KMS-11 (cell line): ENCODE data around the gene EIF4B.

Source experiments
- H2AFZ ChIP-seq: fragments of 200-600 bp; sonication (generic); 2 replicates; pipeline ENCODE4 v1.6.1; 2016; ENCODE audit warnings: antibody characterized with exemption, mixed run types, low read depth
- H3K27ac ChIP-seq: fragments of 200-600 bp; sonication (generic); 2 replicates; pipeline ENCODE4 v1.6.1; 2016; ENCODE audit warnings: mild to moderate bottlenecking, mixed run types
- H3K27me3 ChIP-seq: fragments of 200-600 bp; sonication (generic); 2 replicates; pipeline ENCODE4 v1.6.1; 2017; ENCODE audit warnings: mild to moderate bottlenecking, low read depth, mixed run types, moderate library complexity; ENCODE audit not compliant: insufficient read depth
- H3K36me3 ChIP-seq: fragments of 200-600 bp; sonication (generic); 2 replicates; pipeline ENCODE4 v1.6.1; 2017; ENCODE audit warnings: mild to moderate bottlenecking, mixed run types; ENCODE audit not compliant: insufficient read depth
- H3K4me1 ChIP-seq: fragments of 200-600 bp; sonication (generic); 2 replicates; pipeline ENCODE4 v1.6.1; 2016; ENCODE audit warnings: mild to moderate bottlenecking, low read depth, mixed run types; ENCODE audit not compliant: poor library complexity, severe bottlenecking
- H3K4me2 ChIP-seq: fragments of 200-600 bp; sonication (generic); 2 replicates; pipeline ENCODE4 v1.7.0; 2016; ENCODE audit warnings: mild to moderate bottlenecking, mixed run types
- H3K4me3 ChIP-seq: fragments of 200-600 bp; sonication (generic); IDR thresholded peaks from 2 replicates; pipeline ENCODE4 v1.6.1; 2017; ENCODE audit warnings: low read depth, low read length, mixed read lengths; ENCODE audit not compliant: insufficient read depth
- H3K79me2 ChIP-seq: fragments of 200-600 bp; sonication (generic); 2 replicates; pipeline ENCODE4 v1.6.1; 2016; ENCODE audit warnings: low read depth, mixed run types; ENCODE audit not compliant: insufficient read depth
- H3K9ac ChIP-seq: fragments of 200-600 bp; sonication (generic); 2 replicates; pipeline ENCODE4 v1.6.1; 2016; ENCODE audit warnings: mild to moderate bottlenecking, mixed run types
- H4K20me1 ChIP-seq: fragments of 200-600 bp; sonication (generic); 2 replicates; pipeline ENCODE4 v1.6.1; 2016; ENCODE audit warnings: mild to moderate bottlenecking, mixed run types; ENCODE audit not compliant: insufficient read depth
- CTCF ChIP-seq: fragments of 200-600 bp; sonication (generic); conservative IDR thresholded peaks from 2 replicates; pipeline ENCODE4 v1.6.1; 2017; ENCODE audit warnings: low read depth, mild to moderate bottlenecking, antibody characterized with exemption, low read length, moderate library complexity, mixed read lengths

The EIF4B gene

GRCh38 chr12:53067074-53067992, 61.1 kb downstream of the EIF4B start:
- H3K9ac ChIP-seq: no peak overlapping the region
- H4K20me1 ChIP-seq: no peaks in the 10 kb centered on the region
- no peaks in the 10 kb centered on the region for H3K4me1 ChIP-seq
- H3K79me2 ChIP-seq: no peaks in the 10 kb centered on the region
- H3K4me3 ChIP-seq: no peak overlapping the region
- no peak overlapping the region for H2AFZ ChIP-seq
- TF ChIP-seq CTCF: no peak
- no peak overlapping the region for H3K4me2 ChIP-seq
- H3K27me3 ChIP-seq: no peaks in the 10 kb centered on the region
- H3K36me3 ChIP-seq: no peaks in the 10 kb centered on the region
- no peak overlapping the region for H3K27ac ChIP-seq

- Histone ChIP-seq H3K4me2 (no peak overlapping the region), H3K9ac (no peak overlapping the region), H3K4me3 (no peak overlapping the region), H4K20me1 (no peaks in the 10 kb centered on the region), H2AFZ (no peak overlapping the region), H3K27ac (no peak overlapping the region), H3K27me3 (no peaks in the 10 kb centered on the region), H3K36me3 (no peaks in the 10 kb centered on the region), H3K79me2 (no peaks in the 10 kb centered on the region), H3K4me1 (no peaks in the 10 kb centered on the region)
- TF ChIP-seq CTCF: no peak
Measured at GRCh38 chr12:53067993-53068770, 61.9 kb downstream of the EIF4B start.

GRCh38 chr12:53068811-53069585, 62.7 kb downstream of the EIF4B start:
- TF ChIP-seq CTCF: no peak
- Histone ChIP-seq H3K4me2 (no peak overlapping the region), H3K4me1 (no peaks in the 10 kb centered on the region), H2AFZ (no peak overlapping the region), H3K27ac (no peak overlapping the region), H3K36me3 (no peaks in the 10 kb centered on the region), H3K79me2 (no peaks in the 10 kb centered on the region), H3K27me3 (no peaks in the 10 kb centered on the region), H3K4me3 (no peak overlapping the region), H4K20me1 (no peaks in the 10 kb centered on the region), H3K9ac (no peak overlapping the region)

GRCh38 chr12:53069621-53070410, 63.6 kb downstream of the EIF4B start:
- H3K79me2 ChIP-seq: no peaks in the 10 kb centered on the region

More at GRCh38 chr12:53069621-53070410, 63.6 kb downstream of the EIF4B start:
- Histone ChIP-seq H3K27ac (no peak overlapping the region), H3K4me1 (no peaks in the 10 kb centered on the region), H3K9ac (no peak overlapping the region), H3K4me3 (no peak overlapping the region), H2AFZ (no peak overlapping the region), H3K4me2 (no peak overlapping the region), H3K36me3 (no peaks in the 10 kb centered on the region; the same call in 1 of the 2 replicates), H3K27me3 (no peaks in the 10 kb centered on the region), H4K20me1 (no peaks in the 10 kb centered on the region)
- no peak for TF ChIP-seq CTCF
